ENCODE measurements around the gene INO80E. TPM values are rescaled to one million over a fixed set of nuclear protein-coding genes. Genes with fewer than 3 reads are reported as not detected.

INO80E gene
- total RNA-seq, 1 experiment from 2014 or later = 94.1 TPM

- peaks cover 3% of the 10 kb centered on the region; the same call in 1 of the 2 replicates for H3K4me1 ChIP-seq (ENCODE audit: insufficient read depth, low read length)
- H3K4me3 Mint-ChIP-seq = peak overlapping the region in 1 of 2 experiments; percentile 95; a peak in 1 of 5 replicates
Observed at GRCh38 chr16:29972500-29972899, 23.5 kb upstream of the INO80E start.

More at GRCh38 chr16:29972500-29972899, 23.5 kb upstream of the INO80E start:
- H3K27ac ChIP-seq (ENCODE audit: insufficient read length, low read depth, low read length) = no peak overlapping the region
- H3K14ac ChIP-seq (ENCODE audit: insufficient read depth, low read length) = no peak overlapping the region
- no peak overlapping the region for H2BK5ac ChIP-seq (ENCODE audit: insufficient read length, low read length)
- peaks cover 7% of the 10 kb centered on the region for H3K9me3 ChIP-seq (ENCODE audit: control insufficient read depth, low read depth, low read length)
- H3K4me2 ChIP-seq (ENCODE audit: insufficient read depth, insufficient read length, low read length) = no peak overlapping the region
- no peak overlapping the region for H3K23ac ChIP-seq (ENCODE audit: insufficient read length, low read depth, low read length)
- H3K79me1 ChIP-seq (ENCODE audit: insufficient read depth, low read depth, low read length, poor library complexity, severe bottlenecking) = peaks cover 7% of the 10 kb centered on the region
- no peak overlapping the region for H4K5ac ChIP-seq (ENCODE audit: insufficient read length, low read depth, low read length)
- H3T11ph ChIP-seq (ENCODE audit: low read length) = no peak overlapping the region
- peaks cover 14% of the 10 kb centered on the region for H3K23me2 ChIP-seq (ENCODE audit: insufficient read length, low read depth, low read length, poor library complexity, severe bottlenecking)
- H3K27me3 ChIP-seq (ENCODE audit: insufficient read depth, low read length) = peaks cover 3% of the 10 kb centered on the region; the same call in 1 of the 2 replicates
- WGBS (ENCODE audit: extremely low coverage, insufficient read length, low lambda C conversion rate) = no CpG with 5 or more reads among the region's 1 CpG
- TF ChIP-seq, protein P1, sequence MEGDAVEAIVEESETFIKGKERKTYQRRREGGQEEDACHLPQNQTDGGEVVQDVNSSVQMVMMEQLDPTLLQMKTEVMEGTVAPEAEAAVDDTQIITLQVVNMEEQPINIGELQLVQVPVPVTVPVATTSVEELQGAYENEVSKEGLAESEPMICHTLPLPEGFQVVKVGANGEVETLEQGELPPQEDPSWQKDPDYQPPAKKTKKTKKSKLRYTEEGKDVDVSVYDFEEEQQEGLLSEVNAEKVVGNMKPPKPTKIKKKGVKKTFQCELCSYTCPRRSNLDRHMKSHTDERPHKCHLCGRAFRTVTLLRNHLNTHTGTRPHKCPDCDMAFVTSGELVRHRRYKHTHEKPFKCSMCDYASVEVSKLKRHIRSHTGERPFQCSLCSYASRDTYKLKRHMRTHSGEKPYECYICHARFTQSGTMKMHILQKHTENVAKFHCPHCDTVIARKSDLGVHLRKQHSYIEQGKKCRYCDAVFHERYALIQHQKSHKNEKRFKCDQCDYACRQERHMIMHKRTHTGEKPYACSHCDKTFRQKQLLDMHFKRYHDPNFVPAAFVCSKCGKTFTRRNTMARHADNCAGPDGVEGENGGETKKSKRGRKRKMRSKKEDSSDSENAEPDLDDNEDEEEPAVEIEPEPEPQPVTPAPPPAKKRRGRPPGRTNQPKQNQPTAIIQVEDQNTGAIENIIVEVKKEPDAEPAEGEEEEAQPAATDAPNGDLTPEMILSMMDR (conservative IDR thresholded peaks at IDR 0.05) = no peak
- H3K4me1 Mint-ChIP-seq = peaks cover 29% of the 10 kb centered on the region in 2 experiments
- no peak overlapping the region for H3K18ac ChIP-seq (ENCODE audit: insufficient read length, low read depth, low read length)
- H3K4ac ChIP-seq (ENCODE audit: low read depth, low read length) = no peak overlapping the region
- peaks cover 5% of the 10 kb centered on the region; the same call in 1 of the 2 replicates for H3K79me2 ChIP-seq (ENCODE audit: insufficient read depth, low read length)
- no peak overlapping the region for H2BK120ac ChIP-seq (ENCODE audit: low read depth, low read length, poor library complexity, severe bottlenecking)
- no peak overlapping the region for H3K56ac ChIP-seq (ENCODE audit: insufficient read length, low read depth, low read length)
- no peak for DNase-seq
- no peak overlapping the region for H2AK5ac ChIP-seq (ENCODE audit: insufficient read length, low read length)
- H2BK20ac ChIP-seq (ENCODE audit: low read depth, low read length, poor library complexity, severe bottlenecking) = no peak overlapping the region
- no peak overlapping the region for H4K8ac ChIP-seq (replicated peaks; ENCODE audit: insufficient read length, low read depth, low read length)
- no peak overlapping the region for H4K91ac ChIP-seq (ENCODE audit: insufficient read length, low read depth, low read length)
- H3K9ac ChIP-seq (ENCODE audit: extremely low read depth, insufficient read length, low read length) = no peak overlapping the region
- peaks cover 16% of the 10 kb centered on the region for H3K27me3 Mint-ChIP-seq (ENCODE audit: low read depth)
- H4K20me1 ChIP-seq (ENCODE audit: control insufficient read depth, insufficient read depth, insufficient read length) = no peaks in the 10 kb centered on the region
- H2AFZ ChIP-seq (ENCODE audit: low read length) = no peak overlapping the region
- H3K9me3 Mint-ChIP-seq = peaks cover 14 to 16% of the 10 kb centered on the region in 2 experiments
- no peak overlapping the region for H2BK12ac ChIP-seq (ENCODE audit: insufficient read length, low read depth, low read length)
- no peak overlapping the region for H3K27ac Mint-ChIP-seq
- no peak overlapping the region for H2BK15ac ChIP-seq (ENCODE audit: low read depth, low read length)
- peaks cover 35 to 46% (median 45%) of the 10 kb centered on the region in 3 experiments for H3K36me3 Mint-ChIP-seq (ENCODE audit: insufficient read depth in 1 of 3, low read depth in 3 of 3)
